ENCODE results near the gene TEAD3.
"Not testable (repeated sequence)": the region's sequence is repeated elsewhere in the genome, so short reads cannot be mapped to it uniquely, and the experiment has no call there.

The TEAD3 gene

DNA sequence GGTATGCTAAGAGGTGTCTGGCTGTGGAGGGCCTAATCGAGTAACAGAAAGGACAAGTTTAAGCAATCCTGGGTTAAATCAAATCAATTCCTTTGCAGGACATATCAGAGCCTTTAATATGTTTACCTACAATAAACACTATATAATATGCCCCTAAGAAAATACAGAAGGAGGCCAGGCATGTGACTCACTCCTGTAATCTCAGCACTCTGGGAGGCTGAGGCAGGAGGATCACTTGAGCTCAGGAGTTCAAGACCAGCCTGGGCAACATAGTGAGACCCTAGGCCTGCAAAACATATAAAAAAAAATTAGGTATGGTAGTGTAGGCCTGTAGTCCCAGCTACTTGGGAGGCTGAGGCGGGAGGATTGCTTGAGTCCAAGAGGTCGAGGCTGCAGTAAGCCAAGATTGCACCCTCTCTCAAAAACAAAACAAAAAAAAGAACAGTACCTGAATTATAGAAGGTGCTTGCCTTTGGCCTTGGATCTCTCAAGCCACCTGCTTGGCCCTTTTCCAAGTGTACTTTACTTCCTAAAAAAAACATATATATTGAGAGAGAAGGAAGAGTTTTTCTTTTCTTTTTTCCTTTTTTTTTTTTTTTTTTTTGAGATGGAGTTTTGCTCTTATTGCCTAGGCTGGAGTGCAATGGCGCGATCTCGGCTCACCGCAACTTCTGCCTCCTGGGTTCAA lies 58.4 kb downstream of the TEAD3 start:
- not testable (repeated sequence) for H3K9ac ChIP-seq (ENCODE audit: low read depth, low read length); H3K36me3 ChIP-seq (ENCODE audit: control insufficient read depth, insufficient read depth, low read length); H3K4me3 ChIP-seq (ENCODE audit: low read depth, low read length); H3K27me3 ChIP-seq (ENCODE audit: control insufficient read depth, insufficient read depth, low read length); H3K9me3 ChIP-seq (ENCODE audit: control insufficient read depth, insufficient read depth, low read length); H3K4me1 ChIP-seq (ENCODE audit: control insufficient read depth, insufficient read depth, low read length)

DNA sequence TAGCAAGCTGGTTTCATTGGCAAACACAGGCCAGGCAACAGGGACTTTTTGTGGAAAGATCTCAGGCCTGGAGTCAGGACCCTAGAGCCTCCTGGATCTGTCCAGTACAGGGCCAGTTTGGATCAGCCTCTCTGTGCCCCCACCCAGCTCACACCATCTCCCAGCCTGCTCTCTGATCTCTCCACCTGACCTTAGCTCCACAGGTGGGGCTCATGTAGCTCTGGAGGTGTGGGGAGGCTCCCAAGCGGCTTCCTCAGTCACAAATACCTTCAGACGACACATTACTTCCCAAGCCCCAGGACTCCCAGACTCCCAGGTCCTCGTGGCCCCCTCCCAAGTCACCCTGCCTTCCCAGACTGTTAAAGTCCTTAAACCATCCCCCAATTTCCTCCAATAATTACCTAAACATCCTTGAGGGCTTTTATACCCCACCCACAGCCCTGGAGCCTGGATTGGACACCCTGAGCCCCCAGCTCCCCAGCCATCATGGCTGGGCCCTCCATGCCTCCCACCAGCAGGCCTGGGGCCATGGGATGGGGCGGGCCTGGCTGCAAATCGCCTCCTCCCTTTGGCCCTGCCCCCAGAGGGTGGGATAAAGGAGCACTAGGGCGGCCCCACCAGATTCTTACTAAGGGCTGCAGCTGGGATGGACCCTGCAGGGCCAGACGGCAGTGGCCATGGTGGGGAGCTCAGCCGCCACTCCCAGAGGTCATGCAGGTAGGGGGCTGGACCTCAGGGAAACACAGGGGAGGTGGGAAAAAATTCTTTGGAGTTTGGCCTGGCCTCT lies 60.6 kb downstream of the TEAD3 start:
- H3K36me3 ChIP-seq (ENCODE audit: control insufficient read depth, insufficient read depth, low read length) = no peaks in the 10 kb centered on the region
- no peaks in the 10 kb centered on the region for H3K27me3 ChIP-seq (ENCODE audit: control insufficient read depth, insufficient read depth, low read length)
- H3K9me3 ChIP-seq (ENCODE audit: control insufficient read depth, insufficient read depth, low read length) = no peaks in the 10 kb centered on the region
- no peak overlapping the region for H3K9ac ChIP-seq (ENCODE audit: low read depth, low read length)
- no peak overlapping the region for H3K4me3 ChIP-seq (ENCODE audit: low read depth, low read length)
- H3K4me1 ChIP-seq (ENCODE audit: control insufficient read depth, insufficient read depth, low read length) = peaks cover 2% of the 10 kb centered on the region

DNA sequence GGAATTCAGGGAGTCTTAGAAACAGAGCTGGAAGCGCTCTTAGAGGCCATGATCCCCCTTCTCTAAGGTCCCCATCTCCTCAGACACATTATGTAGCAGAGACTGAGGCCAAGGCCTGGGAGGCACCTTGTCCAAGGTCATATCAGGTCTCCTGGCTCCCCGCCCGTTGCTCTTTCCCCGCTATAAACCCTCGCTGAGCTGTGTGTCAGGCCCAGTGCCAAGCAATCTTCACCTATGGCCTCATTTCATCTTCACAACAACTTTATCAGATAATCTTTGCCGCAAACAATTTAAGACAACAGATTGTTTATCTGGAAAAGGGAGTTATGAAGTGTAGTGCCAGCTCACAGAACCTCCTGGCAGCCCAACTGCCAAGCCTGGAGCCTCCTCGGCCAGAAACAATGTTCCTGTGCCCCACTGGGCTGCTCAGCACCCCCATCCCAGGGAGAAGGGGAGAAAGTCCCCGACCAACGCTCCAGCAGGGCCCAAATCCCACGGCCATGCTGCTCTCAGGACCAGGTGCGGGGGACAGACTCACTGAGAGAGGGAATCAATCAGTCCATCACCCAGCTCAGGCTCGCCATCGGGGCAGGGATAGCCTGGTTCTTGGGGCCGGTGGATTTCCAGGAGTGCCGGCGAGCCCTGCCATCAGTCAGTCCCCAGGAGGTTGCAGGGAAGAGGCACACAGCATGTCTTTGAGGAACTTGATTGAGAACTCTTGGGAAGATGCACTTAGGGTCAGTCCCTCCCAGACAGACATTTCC lies 61.6 kb downstream of the TEAD3 start:
- no peaks in the 10 kb centered on the region for H3K36me3 ChIP-seq (ENCODE audit: control insufficient read depth, insufficient read depth, low read length)
- no peaks in the 10 kb centered on the region for H3K9me3 ChIP-seq (ENCODE audit: control insufficient read depth, insufficient read depth, low read length)
- no peak overlapping the region for H3K4me3 ChIP-seq (ENCODE audit: low read depth, low read length)
- H3K9ac ChIP-seq (ENCODE audit: low read depth, low read length) = no peak overlapping the region
- H3K4me1 ChIP-seq (ENCODE audit: control insufficient read depth, insufficient read depth, low read length) = peaks cover 2% of the 10 kb centered on the region
- no peaks in the 10 kb centered on the region for H3K27me3 ChIP-seq (ENCODE audit: control insufficient read depth, insufficient read depth, low read length)

DNA sequence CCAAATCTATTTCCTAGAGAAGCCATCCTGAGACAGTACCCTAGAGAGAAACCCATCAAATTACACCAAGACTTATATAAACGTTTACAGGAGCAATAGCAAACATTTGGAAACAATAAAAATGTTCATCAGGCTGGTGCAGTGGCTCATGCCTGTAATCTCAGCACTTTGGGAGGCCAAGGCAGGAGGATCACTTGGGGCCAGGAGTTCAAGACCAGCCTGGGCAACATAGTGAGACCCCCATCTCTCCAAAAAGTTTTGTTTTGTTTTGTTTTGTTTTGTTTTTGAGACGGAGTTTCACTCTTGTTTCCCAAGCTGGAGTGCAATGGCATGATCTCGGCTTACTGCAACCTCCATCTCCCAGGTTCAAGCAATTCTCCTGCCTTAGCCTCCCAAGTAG lies 64.2 kb downstream of the TEAD3 start:
- not testable (repeated sequence) for H3K36me3 ChIP-seq (ENCODE audit: control insufficient read depth, insufficient read depth, low read length)

DNA sequence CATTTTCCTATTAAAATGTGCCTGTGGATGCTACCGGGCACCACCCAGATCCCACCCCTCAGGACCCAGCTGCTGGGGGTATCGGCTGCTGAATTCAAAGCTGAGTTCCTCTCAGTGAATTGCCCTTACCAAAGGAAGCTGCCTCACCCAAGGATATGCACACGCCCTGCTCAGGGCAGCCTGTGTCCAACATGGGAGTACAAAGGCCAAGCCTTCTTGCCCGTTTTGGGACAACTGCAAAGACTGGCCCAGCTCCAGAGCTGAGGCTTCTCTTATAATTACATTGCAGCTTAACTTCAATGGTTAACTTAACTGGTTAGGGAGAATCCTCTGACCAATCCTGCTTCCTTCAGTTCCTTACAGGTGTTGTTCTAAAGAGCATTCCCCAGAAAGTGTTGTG lies 64.6 kb downstream of the TEAD3 start:
- Histone ChIP-seq H3K27me3 (ENCODE audit: control insufficient read depth, insufficient read depth, low read length) (no peaks in the 10 kb centered on the region), H3K36me3 (ENCODE audit: control insufficient read depth, insufficient read depth, low read length) (peaks cover 2% of the 10 kb centered on the region), H3K4me3 (ENCODE audit: low read depth, low read length) (no peak overlapping the region), H3K9me3 (ENCODE audit: control insufficient read depth, insufficient read depth, low read length) (peaks cover 3% of the 10 kb centered on the region), H3K4me1 (ENCODE audit: control insufficient read depth, insufficient read depth, low read length) (peaks cover 4% of the 10 kb centered on the region), H3K9ac (ENCODE audit: low read depth, low read length) (no peak overlapping the region)

More for the DNA sequence above, 64.2 kb downstream of the TEAD3 start:
- not testable (repeated sequence) for H3K9ac ChIP-seq (ENCODE audit: low read depth, low read length); H3K27me3 ChIP-seq (ENCODE audit: control insufficient read depth, insufficient read depth, low read length); H3K9me3 ChIP-seq (ENCODE audit: control insufficient read depth, insufficient read depth, low read length); H3K4me3 ChIP-seq (ENCODE audit: low read depth, low read length); H3K4me1 ChIP-seq (ENCODE audit: control insufficient read depth, insufficient read depth, low read length)

DNA sequence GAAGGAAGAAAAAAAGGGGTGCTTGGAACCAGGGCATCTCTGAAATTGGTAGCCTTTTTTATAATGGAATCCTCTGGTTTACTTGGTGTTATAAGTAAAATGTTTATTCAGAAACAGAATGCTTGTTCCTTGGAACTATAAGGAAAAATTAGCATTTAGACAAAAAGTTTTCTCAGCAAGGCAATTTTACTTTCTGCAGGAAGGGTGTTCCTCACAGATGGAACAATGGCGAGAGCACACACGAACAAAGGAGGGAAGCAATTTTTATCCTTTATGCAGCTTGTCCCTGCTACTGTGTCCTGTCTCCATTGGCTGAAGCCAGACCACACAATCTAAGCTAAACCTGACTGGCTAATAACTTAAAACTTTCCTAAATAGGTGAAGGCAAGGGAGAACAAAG lies 67.4 kb downstream of the TEAD3 start:
- no peaks in the 10 kb centered on the region for H3K27me3 ChIP-seq (ENCODE audit: control insufficient read depth, insufficient read depth, low read length)
- no peak overlapping the region for H3K4me3 ChIP-seq (ENCODE audit: low read depth, low read length)
- peaks cover 3% of the 10 kb centered on the region for H3K9me3 ChIP-seq (ENCODE audit: control insufficient read depth, insufficient read depth, low read length)
- peaks cover 4% of the 10 kb centered on the region for H3K4me1 ChIP-seq (ENCODE audit: control insufficient read depth, insufficient read depth, low read length)
- peaks cover 9% of the 10 kb centered on the region for H3K36me3 ChIP-seq (ENCODE audit: control insufficient read depth, insufficient read depth, low read length)
- no peak overlapping the region for H3K9ac ChIP-seq (ENCODE audit: low read depth, low read length)

DNA sequence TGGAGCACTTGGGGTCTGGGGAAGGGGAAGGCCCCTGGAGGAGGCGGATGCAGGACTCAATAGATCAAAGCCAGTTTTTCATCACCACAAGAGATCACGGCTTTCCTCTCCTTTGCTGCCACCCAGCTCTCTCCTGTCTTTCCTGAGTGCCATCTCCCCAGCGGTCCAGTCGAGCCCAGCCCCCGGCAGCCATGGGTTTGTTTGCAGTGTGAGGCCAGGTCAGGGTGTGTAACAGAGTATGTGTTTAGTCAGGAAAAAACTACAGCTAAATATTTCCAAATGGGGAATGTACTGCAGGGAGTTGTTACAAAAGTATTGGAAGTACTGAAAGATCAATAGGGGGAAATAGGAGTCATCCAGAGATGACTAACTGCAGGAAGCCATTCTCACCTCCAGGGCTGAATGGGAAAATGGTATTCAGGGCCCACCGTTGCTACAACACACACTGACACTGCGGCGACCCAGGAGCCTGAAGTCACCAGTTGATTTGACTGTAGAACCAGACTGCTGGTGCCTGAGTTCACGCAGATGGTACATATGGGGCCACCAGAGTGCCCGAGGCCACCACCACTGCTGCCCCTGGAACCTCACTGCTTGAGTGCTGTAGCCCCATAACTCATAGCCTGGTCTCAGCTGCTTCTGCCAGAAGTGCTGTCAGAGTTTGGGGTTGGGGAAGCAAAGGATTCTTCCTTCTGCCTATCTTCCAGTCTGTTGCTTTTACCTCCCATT lies 68.3 kb downstream of the TEAD3 start:
- peaks cover 15% of the 10 kb centered on the region for H3K36me3 ChIP-seq (ENCODE audit: control insufficient read depth, insufficient read depth, low read length)
- peaks cover 3% of the 10 kb centered on the region for H3K9me3 ChIP-seq (ENCODE audit: control insufficient read depth, insufficient read depth, low read length)
- no peak overlapping the region for H3K4me3 ChIP-seq (ENCODE audit: low read depth, low read length)
- H3K27me3 ChIP-seq (ENCODE audit: control insufficient read depth, insufficient read depth, low read length) = no peaks in the 10 kb centered on the region
- H3K4me1 ChIP-seq (ENCODE audit: control insufficient read depth, insufficient read depth, low read length) = peaks cover 4% of the 10 kb centered on the region
- no peak overlapping the region for H3K9ac ChIP-seq (ENCODE audit: low read depth, low read length)

DNA sequence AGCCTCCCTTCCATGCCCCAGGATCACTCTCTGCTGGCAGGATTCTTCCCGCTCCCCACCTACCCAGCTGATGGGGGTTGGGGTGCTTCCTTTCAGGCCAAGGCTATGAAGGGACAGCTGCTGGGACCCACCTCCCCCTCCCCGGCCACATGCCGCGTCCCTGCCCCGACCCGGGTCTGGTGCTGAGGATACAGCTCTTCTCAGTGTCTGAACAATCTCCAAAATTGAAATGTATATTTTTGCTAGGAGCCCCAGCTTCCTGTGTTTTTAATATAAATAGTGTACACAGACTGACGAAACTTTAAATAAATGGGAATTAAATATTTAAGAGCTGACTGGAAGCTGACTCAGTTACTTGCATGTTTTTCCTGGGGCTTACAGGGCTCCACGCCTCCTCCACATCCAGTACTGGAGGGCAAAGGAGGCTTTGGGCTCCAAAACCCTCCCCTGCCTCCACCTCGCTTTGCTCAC lies 69.0 kb downstream of the TEAD3 start:
- Histone ChIP-seq H3K9ac (ENCODE audit: low read depth, low read length) (no peak overlapping the region), H3K27me3 (ENCODE audit: control insufficient read depth, insufficient read depth, low read length) (no peaks in the 10 kb centered on the region), H3K4me1 (ENCODE audit: control insufficient read depth, insufficient read depth, low read length) (peaks cover 4% of the 10 kb centered on the region), H3K9me3 (ENCODE audit: control insufficient read depth, insufficient read depth, low read length) (peaks cover 3% of the 10 kb centered on the region), H3K4me3 (ENCODE audit: low read depth, low read length) (no peak overlapping the region), H3K36me3 (ENCODE audit: control insufficient read depth, insufficient read depth, low read length) (peaks cover 15% of the 10 kb centered on the region)

DNA sequence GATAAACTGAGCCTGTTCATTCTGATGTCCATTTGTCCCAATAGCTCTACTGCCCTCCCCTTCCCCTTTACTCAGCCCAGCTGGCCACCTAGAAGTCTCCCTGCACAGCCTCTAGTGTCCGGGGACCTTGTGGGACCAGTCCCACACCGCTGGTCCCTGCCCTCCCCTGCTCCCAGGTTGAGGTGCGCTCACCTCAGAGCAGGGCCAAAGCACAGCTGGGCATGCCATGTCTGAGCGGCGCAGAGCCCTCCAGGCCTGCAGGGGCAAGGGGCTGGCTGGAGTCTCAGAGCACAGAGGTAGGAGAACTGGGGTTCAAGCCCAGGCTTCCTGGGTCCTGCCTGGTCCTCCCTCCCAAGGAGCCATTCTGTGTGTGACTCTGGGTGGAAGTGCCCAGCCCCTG lies 69.4 kb downstream of the TEAD3 start:
- Histone ChIP-seq H3K9ac (ENCODE audit: low read depth, low read length) (no peak overlapping the region), H3K36me3 (ENCODE audit: control insufficient read depth, insufficient read depth, low read length) (peaks cover 15% of the 10 kb centered on the region), H3K4me1 (ENCODE audit: control insufficient read depth, insufficient read depth, low read length) (peaks cover 4% of the 10 kb centered on the region), H3K9me3 (ENCODE audit: control insufficient read depth, insufficient read depth, low read length) (peaks cover 3% of the 10 kb centered on the region), H3K27me3 (ENCODE audit: control insufficient read depth, insufficient read depth, low read length) (no peaks in the 10 kb centered on the region), H3K4me3 (ENCODE audit: low read depth, low read length) (no peak overlapping the region)

DNA sequence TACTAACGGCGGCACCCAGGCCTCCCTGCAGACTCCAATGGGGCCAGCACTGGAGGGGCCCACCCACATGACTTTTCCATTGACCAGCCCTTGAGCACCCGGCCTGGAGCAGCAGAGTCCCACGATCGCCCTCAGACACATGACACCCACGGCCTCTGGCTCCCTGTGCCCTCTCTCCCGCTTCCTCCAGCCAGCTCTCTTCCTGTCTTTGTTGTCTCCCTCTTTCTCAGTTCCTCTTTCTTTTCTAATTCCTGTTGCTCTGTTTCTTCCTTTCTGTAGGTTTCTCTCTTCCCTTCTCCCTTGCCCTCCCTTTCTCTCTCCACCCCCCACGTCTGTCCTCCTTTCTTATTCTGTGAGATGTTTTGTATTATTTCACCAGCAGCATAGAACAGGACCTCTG lies 70.8 kb downstream of the TEAD3 start:
- no peak overlapping the region for H3K9ac ChIP-seq (ENCODE audit: low read depth, low read length)
- H3K4me1 ChIP-seq (ENCODE audit: control insufficient read depth, insufficient read depth, low read length) = peaks cover 4% of the 10 kb centered on the region
- H3K27me3 ChIP-seq (ENCODE audit: control insufficient read depth, insufficient read depth, low read length) = no peaks in the 10 kb centered on the region

DNA sequence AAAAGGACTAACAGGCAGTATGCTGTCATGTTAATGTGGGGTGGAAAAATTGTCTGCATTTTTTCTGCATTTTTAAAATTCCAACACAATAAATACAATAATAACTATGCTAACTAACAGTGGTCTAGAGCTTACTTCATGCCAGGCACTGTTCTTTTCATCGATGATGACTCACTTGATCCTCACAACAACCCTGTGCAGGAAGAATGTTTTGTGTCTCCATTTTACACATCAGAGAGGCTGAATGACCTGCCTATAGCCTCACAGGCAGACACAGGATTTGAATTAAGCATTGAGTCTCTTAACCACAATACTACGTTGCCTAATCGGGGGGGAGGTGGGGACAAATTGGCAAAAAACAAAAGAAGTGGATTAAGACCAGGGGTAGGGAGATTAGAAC lies 71.6 kb downstream of the TEAD3 start:
- H3K27me3 ChIP-seq (ENCODE audit: control insufficient read depth, insufficient read depth, low read length) = no peaks in the 10 kb centered on the region
- no peak overlapping the region for H3K9ac ChIP-seq (ENCODE audit: low read depth, low read length)
- H3K36me3 ChIP-seq (ENCODE audit: control insufficient read depth, insufficient read depth, low read length) = peaks cover 16% of the 10 kb centered on the region
- peaks cover 3% of the 10 kb centered on the region for H3K9me3 ChIP-seq (ENCODE audit: control insufficient read depth, insufficient read depth, low read length)
- peaks cover 4% of the 10 kb centered on the region for H3K4me1 ChIP-seq (ENCODE audit: control insufficient read depth, insufficient read depth, low read length)
- H3K4me3 ChIP-seq (ENCODE audit: low read depth, low read length) = no peak overlapping the region

More for the DNA sequence above, 70.8 kb downstream of the TEAD3 start:
- H3K9me3 ChIP-seq (ENCODE audit: control insufficient read depth, insufficient read depth, low read length) = peaks cover 3% of the 10 kb centered on the region
- peaks cover 15% of the 10 kb centered on the region for H3K36me3 ChIP-seq (ENCODE audit: control insufficient read depth, insufficient read depth, low read length)
- no peak overlapping the region for H3K4me3 ChIP-seq (ENCODE audit: low read depth, low read length)

All from iPS-15b (cell line).